Measurements from ENCODE around the gene C2.
"Not testable (repeated sequence)": the region's sequence is repeated elsewhere in the genome, so short reads cannot be mapped to it uniquely, and the experiment has no call there.

C2 gene

DNA sequence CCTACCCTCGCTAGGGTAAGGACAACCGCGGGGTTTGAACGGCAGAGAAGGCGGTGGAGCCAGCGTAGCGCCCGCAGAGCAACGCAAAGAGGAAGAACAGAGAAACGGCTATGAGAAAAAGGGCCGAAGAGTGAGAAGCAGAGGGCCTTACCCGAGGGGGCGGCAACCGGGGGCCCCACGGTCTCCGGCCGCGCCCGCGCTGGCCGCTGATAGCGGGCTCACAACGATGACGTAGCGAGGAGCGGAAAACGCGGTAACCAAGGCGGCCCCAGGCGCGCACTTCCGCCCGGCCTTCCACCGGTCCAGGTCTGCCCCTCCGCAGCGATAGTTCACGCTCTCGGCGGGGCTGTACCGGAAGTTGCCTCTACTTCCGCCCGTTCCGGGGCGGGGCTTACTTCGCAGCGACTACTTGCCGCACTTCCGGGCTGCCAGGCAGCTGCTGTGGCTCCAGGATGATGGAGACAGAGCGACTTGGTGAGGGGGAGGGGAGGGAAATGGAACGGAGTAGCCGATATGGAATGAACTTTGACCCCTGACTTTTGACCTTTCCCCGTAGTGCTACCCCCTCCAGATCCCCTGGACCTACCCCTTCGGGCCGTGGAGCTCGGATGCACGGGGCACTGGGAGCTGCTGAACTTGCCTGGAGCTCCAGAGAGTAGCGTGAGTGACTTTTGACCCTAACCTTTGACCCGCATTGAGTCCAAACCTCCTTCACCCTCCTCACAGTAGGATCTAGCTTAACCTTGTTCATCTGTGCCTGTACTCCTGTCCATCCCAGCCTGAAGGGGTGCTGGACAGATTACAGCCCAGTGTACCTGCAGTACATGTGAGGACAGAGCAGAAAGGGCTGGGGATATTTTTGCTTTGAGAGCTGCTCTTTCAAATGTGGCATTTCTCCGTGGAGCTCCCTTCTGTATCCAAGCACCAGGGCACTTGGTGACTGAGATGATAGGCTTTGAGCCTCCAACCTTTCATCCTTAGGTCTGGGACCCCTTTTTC is 31.5 kb downstream of the C2 start, which contains the start of the genes NELFE and SKIC2:
Gene NELFE, minus strand, starts transcription at position 231 of the 999 bp plus-strand sequence. CDS start 525 bp downstream, outside the sequence.
Gene SKIC2, plus strand, starts transcription at position 435 of the 999 bp plus-strand sequence. Its CDS starts 18 bp downstream, at position 453.
- peak; percentile 99 for DNase-seq

DNA sequence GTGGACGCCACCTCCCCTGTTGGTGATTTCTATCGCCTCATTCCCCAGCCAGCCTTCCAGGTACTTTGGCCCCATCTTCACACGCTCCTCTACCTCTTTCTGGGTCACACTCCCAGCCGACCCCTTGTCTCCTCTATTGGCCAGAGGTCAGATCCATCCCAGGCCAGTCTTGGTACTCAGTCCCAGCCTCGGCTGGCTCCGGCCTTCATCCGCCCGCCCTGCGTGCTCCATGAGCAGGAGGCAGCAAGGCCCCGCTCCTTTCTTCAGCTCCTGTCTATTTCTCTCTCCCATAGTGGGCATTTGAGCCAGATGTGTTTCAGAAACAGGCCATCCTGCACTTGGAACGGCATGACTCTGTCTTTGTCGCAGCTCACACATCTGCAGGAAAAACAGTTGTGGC is 34.1 kb downstream of the C2 start:
- no peak for DNase-seq

GRCh38 chr6:31963921-31964320 is 36.4 kb downstream of the C2 start:
- no peak for DNase-seq

DNA sequence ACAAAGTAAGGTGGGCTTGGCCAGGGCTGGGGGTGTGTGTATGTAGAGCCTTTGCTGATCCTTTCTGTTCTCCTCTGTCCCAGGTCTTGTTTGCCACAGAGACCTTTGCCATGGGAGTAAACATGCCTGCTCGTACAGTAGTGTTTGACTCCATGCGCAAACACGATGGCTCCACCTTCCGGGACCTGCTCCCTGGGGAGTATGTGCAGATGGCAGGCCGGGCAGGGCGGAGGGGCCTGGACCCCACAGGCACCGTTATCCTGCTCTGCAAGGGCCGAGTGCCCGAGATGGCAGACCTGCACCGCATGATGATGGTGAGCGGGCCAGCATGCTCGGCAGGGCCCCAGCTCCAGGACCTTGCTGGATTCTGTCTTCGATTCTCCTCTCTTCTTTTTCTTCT is 38.2 kb downstream of the C2 start:
- no peak for DNase-seq

DNA sequence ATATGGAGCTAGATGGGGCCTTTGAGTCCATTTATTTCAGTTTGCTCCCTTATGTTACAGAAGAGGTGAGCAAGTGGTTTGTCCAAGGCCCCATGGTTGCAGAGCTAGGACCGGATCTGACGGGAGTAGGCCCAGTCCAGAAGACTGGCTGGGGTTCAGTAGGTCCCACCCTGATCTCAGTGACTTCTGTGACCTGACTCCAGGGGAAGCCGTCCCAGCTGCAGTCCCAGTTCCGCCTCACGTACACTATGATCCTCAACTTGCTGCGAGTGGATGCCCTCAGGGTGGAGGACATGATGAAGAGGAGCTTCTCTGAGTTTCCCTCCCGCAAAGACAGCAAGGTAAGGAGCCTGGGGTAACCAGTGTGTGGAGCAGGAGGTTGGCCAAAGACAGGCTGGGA is 39.0 kb downstream of the C2 start:
- no peak for DNase-seq

DNA sequence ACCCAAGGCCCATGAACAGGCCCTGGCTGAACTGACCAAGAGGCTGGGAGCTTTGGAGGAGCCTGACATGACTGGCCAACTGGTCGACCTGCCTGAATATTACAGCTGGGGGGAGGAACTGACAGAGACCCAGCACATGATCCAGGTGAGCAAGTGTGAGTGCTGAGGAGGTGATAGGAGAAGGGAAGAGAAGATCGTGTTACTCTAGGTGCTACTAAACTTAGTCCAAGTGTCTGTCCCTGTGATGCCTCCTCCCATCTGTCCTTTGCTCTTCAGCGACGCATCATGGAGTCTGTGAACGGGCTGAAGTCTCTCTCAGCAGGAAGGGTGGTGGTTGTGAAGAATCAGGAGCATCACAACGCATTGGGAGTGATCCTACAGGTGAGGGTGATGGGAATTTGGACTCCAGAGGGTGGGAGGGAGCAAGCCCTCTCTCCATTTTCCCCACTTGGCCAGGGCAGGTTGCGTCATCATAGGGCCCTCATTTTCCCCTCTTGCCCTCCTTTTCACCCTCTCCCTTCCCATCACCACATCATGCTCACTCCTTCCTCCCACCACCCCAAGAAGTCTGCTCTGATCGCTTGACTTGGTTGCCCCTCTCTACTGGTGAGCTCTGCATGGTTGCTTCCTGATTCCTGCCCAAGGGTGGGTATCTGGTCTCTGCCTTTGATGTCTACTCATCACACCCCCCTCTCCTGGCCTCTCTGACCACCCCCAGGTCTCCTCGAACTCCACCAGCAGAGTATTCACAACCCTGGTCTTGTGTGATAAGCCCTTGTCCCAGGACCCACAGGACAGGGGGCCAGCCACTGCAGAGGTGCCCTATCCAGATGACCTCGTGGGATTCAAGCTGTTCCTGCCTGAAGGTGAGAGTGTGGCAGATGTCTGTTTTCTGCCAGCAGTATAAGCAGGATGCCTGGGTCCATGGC is 39.7 kb downstream of the C2 start:
- no peak for DNase-seq

DNA sequence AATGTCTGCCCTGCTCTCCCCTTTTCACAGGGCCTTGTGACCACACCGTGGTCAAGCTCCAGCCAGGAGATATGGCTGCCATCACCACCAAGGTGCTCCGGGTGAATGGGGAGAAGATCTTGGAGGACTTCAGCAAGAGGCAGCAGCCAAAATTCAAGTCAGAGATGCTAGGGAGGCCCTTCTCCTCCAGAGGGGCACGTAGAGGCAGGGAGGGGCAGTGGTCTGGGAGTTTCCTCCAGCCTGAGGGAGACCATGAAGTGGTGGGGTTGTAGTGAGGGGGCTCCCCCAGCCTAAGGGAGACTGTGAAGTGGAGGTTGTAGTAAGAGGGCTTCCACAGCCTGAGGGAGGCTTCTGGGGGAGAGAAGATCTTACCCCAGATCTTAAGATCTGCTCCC is 40.4 kb downstream of the C2 start:
- DNase-seq: no peak

DNA sequence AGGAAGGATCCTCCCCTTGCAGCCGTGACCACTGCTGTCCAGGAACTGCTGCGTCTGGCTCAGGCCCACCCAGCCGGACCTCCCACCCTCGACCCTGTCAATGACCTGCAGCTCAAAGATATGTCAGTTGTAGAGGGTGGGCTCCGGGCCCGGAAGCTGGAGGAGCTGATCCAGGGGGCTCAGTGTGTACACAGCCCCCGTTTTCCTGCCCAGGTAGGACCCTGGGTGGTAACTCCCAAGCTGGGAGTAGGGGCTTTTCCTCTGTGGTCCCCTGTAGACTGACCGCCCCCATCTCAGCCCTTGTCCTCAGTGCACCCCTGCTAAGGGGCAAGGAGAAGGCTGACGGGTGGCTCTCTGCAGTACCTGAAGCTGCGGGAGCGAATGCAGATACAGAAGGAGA is 40.8 kb downstream of the C2 start:
- DNase-seq: no peak

GRCh38 chr6:31968791-31969711 is 41.5 kb downstream of the C2 start:
- no peak for DNase-seq

DNA sequence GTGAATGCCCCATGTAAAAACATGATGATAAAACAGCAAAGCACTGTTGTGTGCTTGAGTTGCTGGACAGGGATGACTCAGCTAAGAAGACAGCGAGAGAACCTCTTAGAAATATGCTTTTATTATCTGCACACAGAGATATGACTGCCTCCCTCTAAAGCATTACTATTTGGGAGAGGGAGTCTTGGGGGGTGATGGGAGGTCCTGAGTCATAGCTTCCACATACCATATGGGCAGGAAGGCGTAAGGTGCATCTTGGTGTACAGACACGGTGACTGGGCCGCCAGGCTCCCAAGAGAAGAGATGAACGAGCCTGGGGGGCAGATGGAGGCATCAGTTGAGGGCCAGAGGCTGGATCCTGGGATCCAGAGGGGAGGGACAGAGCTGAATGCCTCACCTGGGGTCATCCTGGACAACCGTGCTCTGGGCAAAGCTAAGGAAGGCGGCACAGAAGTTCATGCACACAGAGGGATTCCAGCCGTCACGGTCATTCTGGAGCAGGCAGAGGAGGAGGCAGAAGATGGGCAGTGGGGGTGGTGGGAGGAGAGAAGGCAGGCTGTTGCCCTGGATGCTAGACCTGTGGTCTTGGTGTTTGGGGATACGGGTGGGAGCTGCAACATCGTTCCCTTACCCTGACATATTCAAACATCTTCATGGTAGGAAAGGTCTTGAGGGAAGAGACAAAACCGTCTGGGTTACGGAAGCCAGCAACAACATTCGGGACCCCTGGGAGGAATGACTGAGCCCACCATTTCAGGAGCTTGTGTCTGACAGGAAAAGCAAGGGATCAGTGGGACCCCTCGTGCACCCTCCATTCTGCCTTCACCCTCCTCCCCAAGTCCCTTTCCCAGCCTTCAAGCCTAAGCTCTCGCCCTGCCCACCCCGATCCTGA is 42.4 kb downstream of the C2 start:
- DNase-seq: peak; percentile 49

GRCh38 chr6:31970604-31971271 is 43.2 kb downstream of the C2 start:
- no peak for DNase-seq

- DNase-seq: no peak
Observed at GRCh38 chr6:31971279-31971992, 43.9 kb downstream of the C2 start.

DNA sequence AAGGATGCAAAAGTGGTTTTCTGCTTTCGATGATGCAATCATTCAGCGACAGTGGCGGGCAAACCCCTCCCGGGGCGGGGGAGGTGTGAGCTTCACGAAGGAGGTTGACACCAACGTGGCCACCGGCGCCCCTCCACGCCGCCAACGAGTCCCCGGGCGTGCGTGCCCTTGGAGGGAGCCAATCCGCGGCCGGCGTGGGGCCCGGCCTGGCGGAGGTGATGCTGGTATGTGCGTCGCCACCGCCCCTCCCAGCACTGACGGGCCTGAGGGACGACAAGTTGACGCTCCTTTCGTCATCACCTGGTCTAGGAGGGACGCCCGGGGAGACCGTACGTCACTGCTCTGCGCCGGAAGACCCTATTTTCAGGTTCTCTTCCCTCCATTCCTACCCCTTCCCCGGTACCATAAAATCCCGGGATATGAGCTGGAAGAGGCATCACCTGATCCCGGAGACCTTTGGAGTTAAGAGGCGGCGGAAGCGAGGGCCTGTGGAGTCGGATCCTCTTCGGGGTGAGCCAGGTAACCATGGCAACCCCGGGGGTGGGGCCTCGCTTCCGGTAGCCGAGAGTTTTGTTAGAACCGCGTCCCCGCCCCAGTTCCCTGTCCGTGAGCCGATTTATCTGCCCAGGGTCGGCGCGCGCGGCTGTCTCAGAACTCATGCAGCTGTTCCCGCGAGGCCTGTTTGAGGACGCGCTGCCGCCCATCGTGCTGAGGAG is 44.6 kb downstream of the C2 start, which contains the start of gene DXO:
Gene DXO, minus strand, starts transcription at position 146 of the 716 bp plus-strand sequence. CDS start 463 bp downstream, outside the sequence.
- peak; percentile 99 for DNase-seq

- peak; percentile 48 for DNase-seq
Observed at GRCh38 chr6:31972709-31973350, 45.3 kb downstream of the C2 start.

GRCh38 chr6:31976065-31976464 is 48.5 kb downstream of the C2 start:
- not testable (repeated sequence) for DNase-seq

DNA sequence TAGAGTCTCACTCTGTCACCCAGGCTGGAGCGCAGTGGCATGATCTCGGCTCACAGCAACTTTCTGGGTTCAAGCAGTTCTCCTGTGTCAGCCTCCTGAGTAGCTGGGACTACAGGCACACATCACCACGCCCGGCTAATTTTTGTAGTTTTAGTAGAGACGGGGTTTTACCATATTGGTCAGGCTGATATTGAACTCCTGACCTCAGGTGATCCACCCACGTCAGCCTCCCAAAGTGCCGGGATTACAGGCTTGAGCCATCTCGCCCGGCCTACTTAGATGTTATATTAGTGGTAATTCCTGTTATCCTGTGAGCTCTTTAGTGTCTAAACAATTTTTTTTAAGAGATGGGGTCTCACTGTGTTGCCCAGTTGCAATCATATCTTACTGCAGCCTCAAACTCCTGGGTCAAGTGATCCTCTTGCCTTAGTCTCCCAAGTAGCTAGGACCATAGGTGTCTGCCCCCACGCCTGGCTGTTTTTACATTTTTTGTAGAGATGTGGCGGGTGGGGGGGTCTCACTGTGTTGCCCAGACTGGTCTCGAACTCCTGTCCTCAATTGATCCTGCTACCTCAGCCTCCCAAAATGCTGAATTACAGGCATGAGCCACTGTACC is 50.4 kb downstream of the C2 start:
- no peak for DNase-seq

GRCh38 chr6:31978831-31979230 is 51.3 kb downstream of the C2 start:
- DNase-seq: no peak
